Right lung (tissue), 5 donors: Measurements from ENCODE around the gene CLASRP. TPM values are rescaled to one million over a fixed set of nuclear protein-coding genes. Genes with fewer than 3 reads are reported as not detected.
"Not testable (repeated sequence)": the region's sequence is repeated elsewhere in the genome, so short reads cannot be mapped to it uniquely, and the experiment has no call there.

Experiments
- DNase-seq, 2 donors: peaks; one replicate each; pipeline ENCODE4 v3.0.0-alpha.2; 2013
- polyA plus RNA-seq, 5 donors: library from polyadenylated mRNA; unstranded; fragments of 120-200 nt; gene quantifications; one replicate each; pipeline versions ENCODE4 v1.2.1 to v1.2.3, GENCODE V29; 2013; ENCODE audit warnings: inconsistent platforms in 1 of 5, low replicate concordance in 1 of 5; ENCODE audit not compliant: insufficient read length in 5 of 5, insufficient read depth in 1 of 5

Gene CLASRP
- polyA plus RNA-seq, 5 donors, result 62.9 to 92.4 (median 82.9) TPM

GRCh38 chr19:45100201-45100600, 61.4 kb downstream of the CLASRP start:
- DNase-seq, result no peak

DNA sequence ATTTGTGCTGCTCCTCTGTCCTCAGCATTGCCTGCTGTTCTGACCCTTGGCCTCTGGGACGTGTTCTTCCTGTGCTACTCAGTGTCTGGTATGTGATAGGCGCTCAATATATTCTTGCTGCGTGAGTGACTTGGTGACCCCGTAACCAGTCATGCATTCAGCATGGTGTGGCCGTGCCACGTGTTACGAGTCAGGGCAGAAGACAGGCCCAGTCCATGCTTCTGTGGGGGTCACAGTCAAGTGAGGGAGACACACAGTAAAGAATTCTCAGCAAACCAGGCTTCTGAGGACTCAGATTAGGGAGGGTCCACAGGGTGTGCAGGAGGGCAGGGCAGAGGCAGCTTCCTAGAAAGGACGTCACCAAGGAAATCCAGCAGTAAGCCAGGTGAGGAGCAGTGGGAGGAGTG, 62.0 kb downstream of the CLASRP start:
- DNase-seq, result no peak

DNA sequence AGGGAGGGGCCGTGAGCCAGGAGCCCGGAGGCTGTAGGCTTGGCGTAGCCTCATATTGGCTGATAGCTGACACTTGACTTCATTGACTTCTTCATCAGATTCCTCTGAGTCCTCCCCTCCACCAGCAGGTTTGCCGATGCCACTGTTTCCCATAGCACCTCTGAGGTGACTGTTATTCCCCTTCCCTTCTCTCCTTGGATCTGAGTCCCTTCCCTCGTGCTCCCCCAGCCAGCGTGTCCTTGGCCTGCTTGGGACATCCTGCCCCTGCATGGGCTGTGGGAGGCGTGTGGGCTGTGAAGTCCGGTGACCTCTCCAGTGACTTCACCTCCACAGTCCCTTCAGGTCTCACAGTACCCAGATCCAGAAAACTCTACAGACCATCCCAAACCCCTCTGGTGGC, 63.0 kb downstream of the CLASRP start:
- no peak for DNase-seq

DNA sequence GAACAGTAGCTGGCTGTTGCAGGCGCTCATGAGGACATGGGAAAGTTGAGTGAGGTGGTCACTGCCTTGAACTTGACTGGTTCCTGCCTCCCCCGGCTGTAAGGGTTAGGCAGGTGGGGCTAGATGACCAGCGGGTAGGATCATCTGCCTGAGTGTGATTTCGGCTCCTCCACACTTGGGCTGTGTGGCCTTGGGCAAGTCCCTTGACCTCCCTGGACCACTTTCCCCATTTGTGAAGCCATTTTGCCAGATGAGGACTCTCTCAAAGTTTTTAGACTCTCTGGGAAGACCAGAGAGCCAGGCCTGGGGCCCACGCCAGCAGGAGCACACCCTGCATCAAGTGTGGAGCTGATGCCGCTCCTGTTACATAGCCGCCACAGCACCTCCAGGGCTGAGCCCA, 63.6 kb downstream of the CLASRP start:
- no peak for DNase-seq

DNA sequence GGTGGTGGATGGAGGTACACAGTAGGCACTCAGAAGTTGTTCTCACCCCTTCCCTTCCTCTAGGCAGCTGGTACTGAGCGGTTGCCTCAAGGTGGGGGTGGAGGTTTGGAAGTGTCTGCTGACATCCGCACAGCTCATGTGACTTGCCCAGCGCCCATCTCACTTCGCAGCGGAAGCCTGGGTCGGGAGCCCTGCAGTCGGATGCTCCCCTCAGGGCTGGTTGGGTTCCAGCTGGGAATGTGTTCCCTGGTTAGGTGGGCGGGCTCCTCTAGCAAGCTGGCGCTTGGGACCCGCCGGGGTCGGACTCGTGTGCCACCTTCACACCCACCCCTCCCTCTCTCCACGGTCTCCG, 64.3 kb downstream of the CLASRP start:
- no peak for DNase-seq

GRCh38 chr19:45103508-45104319, 64.9 kb downstream of the CLASRP start:
- no peak for DNase-seq

- DNase-seq, result no peak
Measured at GRCh38 chr19:45104658-45105349, 66.0 kb downstream of the CLASRP start.

GRCh38 chr19:45106363-45106762, 67.5 kb downstream of the CLASRP start:
- not testable (repeated sequence) for DNase-seq

DNA sequence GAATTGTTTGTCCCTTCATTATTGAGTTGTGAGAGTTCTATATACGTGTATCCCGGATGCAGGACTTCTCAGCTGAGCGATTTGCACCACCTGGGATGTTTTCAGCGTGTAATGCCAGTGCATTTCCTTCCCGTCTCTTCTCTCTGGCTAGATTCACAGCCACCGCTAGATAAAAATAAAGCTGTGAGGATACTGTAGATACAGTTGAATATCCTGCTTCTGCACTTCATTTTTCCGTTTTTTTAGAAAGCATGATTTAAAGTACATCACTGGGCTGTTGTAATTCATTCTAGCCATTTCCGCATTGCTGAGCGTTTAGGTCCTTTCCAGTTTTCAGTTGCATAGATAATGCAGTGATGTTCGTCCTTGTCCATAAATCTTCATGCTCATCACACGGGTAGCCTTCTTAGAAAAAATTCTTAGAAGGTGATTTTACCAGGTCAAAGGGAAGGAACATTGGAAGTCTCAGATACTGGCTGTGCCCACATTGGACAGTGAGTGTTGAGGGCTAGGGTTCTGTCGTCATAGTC, 68.8 kb downstream of the CLASRP start:
- DNase-seq, result no peak

- no peak for DNase-seq
Measured at GRCh38 chr19:45110851-45111266, 72.0 kb downstream of the CLASRP start.

- DNase-seq, result no peak
Measured at GRCh38 chr19:45112111-45112827, 73.4 kb downstream of the CLASRP start.

DNA sequence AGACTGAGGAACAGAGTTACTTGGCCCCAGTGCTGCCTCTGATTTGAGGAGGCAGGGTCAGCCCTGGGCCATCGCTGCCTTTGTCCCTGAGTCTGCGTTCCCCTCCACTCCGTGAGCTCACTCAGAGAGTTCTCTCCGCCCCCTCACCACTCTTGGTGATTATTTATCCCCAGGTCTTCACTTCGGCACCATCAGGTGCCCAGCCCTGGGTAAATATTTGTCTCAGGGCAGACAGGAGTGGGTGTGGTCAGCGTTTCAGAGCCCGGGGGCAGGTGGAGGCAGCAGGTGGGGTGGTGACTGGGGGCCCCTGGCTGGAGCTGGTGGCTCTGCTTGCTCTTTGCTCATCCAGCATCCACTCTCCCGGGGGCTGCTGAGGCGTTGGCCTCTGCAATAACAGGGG, 74.8 kb downstream of the CLASRP start:
- no peak for DNase-seq

DNA sequence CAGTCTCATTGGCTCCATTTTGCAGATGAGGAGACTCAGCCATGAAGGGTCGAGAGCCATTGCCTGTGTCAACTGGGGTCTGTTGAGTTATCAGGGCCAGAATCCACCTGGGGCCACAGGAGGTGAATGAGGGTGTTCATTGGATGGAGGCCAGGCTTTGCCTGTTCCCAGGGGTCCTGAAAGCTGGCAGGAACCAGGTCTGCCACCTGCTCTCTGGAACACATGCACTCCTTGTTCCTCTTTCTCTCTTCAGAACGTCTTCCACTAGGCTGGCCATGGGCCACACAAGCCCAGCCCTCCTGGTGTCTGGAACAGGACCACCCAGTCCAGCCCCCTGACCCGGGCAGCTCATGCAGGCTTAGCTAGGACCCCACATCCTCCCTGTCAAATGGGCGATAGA, 75.3 kb downstream of the CLASRP start:
- DNase-seq, result no peak

GRCh38 chr19:45115809-45116615, 77.2 kb downstream of the CLASRP start:
- DNase-seq, result no peak

DNA sequence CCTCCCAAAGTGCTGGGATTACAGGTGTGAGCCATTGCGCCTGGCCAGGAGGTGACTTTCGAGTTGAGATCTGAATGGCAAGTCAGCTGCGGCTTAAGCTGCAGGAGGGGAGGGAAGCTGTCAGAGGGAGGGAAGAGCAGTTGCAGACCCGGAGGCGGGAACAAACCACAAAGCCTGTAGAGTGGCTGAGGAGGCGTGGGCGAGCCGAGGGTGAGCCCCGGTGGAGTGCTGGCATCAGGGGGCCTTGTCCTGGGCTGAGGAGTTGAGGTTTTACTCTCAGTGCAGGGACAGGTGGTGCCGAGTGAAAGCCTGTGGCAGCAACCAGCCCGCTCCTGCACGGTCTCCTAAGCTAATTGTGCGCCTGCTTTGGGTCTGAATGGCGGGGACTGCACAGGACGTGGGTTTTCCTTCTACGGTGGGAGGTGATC, 78.3 kb downstream of the CLASRP start:
- DNase-seq, result no peak

DNA sequence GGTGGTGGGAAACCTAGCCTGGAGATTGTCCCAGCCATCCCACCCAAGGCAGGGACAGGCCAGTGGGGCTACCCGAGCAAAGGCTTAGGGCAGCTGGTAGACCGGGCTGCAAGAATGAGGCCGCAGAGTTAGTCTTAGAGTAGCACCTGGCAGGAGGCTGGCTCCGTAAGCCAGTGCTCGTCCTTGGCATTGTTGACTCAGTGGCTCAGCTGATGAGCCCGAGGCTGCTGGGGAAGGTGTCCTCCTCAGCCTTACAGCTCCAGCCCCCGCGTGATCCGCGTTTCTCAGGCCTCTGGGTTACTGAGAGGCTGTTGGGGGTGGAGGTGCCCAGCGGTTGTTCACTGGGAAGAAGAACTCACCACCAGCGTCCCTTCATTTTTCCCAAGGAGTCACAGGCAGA, 78.8 kb downstream of the CLASRP start:
- DNase-seq, result no peak

- no peak for DNase-seq
Measured at GRCh38 chr19:45118106-45118505, 79.3 kb downstream of the CLASRP start.

GRCh38 chr19:45118591-45119355, 79.9 kb downstream of the CLASRP start:
- DNase-seq, result not testable (repeated sequence)

DNA sequence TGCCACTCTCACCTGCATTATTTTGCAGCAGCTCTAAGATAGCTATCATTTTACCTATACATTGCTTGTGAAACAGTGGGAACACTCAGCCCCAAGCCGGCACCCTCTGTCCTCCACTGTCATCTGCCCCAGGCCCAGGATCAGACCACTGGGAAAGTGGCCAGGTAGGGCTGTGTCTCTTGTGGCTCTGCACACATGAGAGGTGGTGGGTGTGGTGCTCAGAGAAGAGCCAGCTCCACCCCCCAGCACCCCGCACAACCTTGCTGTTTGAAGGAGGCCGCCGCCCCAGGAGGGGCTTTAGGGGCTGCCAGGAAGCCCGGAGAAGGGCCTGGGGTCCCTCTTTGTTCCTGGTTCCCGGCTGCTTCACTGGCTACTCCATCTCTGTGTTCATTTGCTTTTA, 80.7 kb downstream of the CLASRP start:
- no peak for DNase-seq
